Activated naive CD4-positive, alpha-beta T cell treated with anti-CD3 and anti-CD28 coated beads, Interleukin-2, amount 50 U/mL, for 72 hours (primary cell): ENCODE data around the gene CHGA. TPM values are rescaled to one million over a fixed set of nuclear protein-coding genes. Genes with fewer than 3 reads are reported as not detected.

Experiments used
- ATAC-seq, 2 donors: fragments of 150-1000 bp; cut with Tn5 transposase; 2 replicates each; pipeline ENCODE4 v1.10.0; 2021; ENCODE audit warnings: mild to moderate bottlenecking in 2 of 2, moderate library complexity in 2 of 2
- DNase-seq, 2 donors: peaks; one replicate each; pipeline ENCODE4 v3.0.0; 2021 to 2022; ENCODE audit warnings: low spot score in 2 of 2
- H3K27ac Mint-ChIP-seq, 2 donors: one replicate each; pipeline ENCODE4 v1.8.0; 2022; ENCODE audit warnings: mild to moderate bottlenecking in 2 of 2, mixed read lengths in 2 of 2
- H3K36me3 Mint-ChIP-seq, 2 donors: one replicate each; pipeline ENCODE4 v1.8.0; 2022; ENCODE audit warnings: mixed read lengths in 2 of 2
- H3K9me3 Mint-ChIP-seq, 2 donors: one replicate each; pipeline ENCODE4 v1.8.0; 2022; ENCODE audit warnings: mixed read lengths in 2 of 2
- total RNA-seq, 2 donors: library from RNA; stranded (reverse); gene quantifications; one replicate each; pipeline ENCODE4 v1.2.3, GENCODE V29; 2022

CHGA gene
- total RNA-seq, 2 donors from 2014 or later: not detected

DNA sequence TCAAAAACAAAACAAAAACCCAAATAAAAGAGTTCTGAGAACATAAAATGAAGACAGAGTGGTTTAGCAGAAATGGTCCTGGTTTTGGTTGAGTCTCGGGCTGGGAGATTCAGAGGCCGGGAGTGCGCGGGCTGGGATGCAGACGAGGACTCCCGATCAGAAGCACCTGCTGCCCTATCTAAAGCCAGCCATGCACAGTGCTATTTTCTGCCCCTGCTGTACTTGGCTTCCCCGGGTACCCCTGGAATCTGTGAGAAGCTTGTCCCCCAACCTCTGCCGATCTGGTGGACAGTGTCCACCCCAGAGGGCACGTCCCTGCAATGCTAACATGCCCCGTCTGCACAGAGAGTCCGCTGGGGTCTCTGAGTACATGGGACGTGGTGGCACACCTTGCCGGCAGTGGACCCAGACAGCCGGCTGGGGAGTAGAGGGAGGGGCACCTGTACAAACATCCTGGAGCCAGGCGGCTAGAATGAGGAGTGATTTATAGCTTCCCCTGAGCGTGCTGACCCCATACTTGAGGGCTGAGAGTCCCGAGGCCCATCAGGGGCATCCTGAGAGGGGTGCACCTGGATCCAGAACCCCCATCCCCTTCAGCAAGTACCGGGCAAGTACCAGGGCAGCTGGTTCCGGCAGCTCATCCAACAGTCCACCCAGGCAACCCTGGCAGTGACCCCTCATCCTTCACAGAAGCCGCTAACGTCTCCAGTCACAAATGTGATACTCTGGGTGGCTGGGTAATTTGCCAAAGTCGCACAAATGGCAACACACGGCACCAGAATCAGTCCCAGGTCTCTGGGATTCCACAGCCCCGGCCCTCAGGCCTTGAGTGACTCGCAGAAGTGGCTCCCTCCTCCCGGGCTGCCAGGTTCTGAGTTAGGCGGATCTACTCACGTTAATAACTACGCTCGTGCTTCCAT is 37.1 kb downstream of the CHGA start:
- no peak for DNase-seq

GRCh38 chr14:92960706-92961566 is 38.0 kb downstream of the CHGA start:
- DNase-seq (no peak), ATAC-seq (no peak)
- H3K36me3 Mint-ChIP-seq: no peaks in the 10 kb centered on the region
- no peaks in the 10 kb centered on the region for H3K9me3 Mint-ChIP-seq
- peak overlapping the region in 1 of 2 donors; percentile 31 for H3K27ac Mint-ChIP-seq

More for the DNA sequence above, 37.1 kb downstream of the CHGA start:
- ATAC-seq: no peak
- H3K9me3 Mint-ChIP-seq: no peaks in the 10 kb centered on the region
- no peaks in the 10 kb centered on the region for H3K36me3 Mint-ChIP-seq
- no peak overlapping the region for H3K27ac Mint-ChIP-seq

DNA sequence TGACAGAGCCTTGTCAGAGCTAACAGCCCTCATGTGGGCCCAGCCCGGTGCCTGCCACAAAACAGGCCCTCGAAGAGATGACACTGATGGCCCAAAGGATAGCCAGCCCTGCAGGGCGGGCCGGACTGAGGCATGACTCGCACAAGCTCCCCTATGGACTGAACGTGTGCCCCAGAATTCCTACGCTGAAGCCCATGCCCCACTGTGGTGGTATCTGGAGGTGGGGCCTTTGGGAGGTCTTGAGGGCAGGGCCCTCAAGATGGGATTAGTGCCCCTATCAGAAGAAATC is 38.6 kb downstream of the CHGA start:
- ATAC-seq (no peak), DNase-seq (no peak)
- peak overlapping the region in 1 of 2 donors; percentile 31 for H3K27ac Mint-ChIP-seq
- H3K9me3 Mint-ChIP-seq: no peaks in the 10 kb centered on the region
- no peaks in the 10 kb centered on the region for H3K36me3 Mint-ChIP-seq

DNA sequence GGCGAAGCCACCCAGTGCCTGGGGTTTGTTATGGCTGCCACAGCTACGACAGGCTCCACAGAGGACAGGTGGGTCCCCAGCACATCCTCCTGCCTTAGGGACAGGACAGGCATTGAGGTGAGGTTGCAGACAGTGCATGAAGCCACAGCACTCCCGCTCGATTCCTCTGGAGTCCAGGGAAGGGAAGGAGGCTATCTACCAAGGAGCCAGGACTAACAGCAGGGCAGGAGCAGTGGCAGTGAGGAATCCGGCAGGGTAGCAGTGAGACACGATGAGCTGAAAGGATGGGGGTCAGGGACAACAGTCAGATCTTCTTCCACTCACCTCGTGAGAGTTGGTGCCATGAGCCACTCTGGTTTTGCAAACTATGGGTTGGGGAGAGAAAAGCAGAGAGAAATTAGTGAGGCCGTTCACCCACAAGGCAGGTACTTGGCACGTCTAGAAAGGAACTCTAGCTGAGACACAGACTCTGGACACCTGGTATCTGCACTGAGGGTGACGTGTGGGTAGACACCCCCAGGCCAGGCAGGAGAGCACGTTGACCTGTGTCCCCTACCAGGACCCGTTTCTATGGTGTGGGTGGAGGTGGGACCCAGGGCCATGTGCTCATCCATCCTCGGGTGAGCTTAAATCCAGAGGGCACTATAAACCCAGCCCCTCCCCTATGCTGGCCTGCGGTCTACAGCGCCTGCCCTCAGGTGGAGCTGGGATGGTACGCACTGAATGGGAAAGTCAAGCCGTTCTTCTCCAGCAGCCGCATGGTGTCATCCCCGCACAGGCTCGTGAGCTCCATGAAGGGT is 39.3 kb downstream of the CHGA start:
- DNase-seq: no peak
- H3K9me3 Mint-ChIP-seq: no peaks in the 10 kb centered on the region
- ATAC-seq: no peak
- H3K36me3 Mint-ChIP-seq: peaks cover 0 to under 1% of the 10 kb centered on the region in 2 donors
- peak overlapping the region; percentile 31 to 81 for H3K27ac Mint-ChIP-seq

DNA sequence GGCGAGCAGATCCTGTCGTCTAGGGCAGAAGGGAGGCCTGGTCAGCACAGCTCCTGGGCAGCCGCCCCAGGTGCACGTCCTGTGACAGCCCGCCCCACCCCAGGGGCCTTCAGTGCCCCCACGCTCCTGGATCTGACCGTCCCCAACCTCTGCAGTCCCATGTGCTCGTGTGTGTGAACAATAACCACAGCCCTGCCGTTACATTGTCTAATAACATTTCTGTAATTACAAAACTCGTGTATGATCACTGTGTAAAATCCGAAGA is 39.8 kb downstream of the CHGA start:
- H3K36me3 Mint-ChIP-seq: peaks cover 0 to 5% of the 10 kb centered on the region in 2 donors
- peaks cover 0 to 5% of the 10 kb centered on the region in 2 donors for H3K9me3 Mint-ChIP-seq
- DNase-seq: no peak
- no peak overlapping the region for H3K27ac Mint-ChIP-seq
- ATAC-seq: no peak

GRCh38 chr14:92963301-92964123 is 40.6 kb downstream of the CHGA start:
- Mint-ChIP-seq H3K27ac (peak overlapping the region in 1 of 2 donors; percentile 73), H3K36me3 (peaks cover 0 to 6% of the 10 kb centered on the region in 2 donors), H3K9me3 (peaks cover 0 to 6% of the 10 kb centered on the region in 2 donors)
- DNase-seq: no peak
- ATAC-seq: no peak

- H3K9me3 Mint-ChIP-seq: peaks cover 0 to 6% of the 10 kb centered on the region in 2 donors
- no peak overlapping the region for H3K27ac Mint-ChIP-seq
- DNase-seq (no peak), ATAC-seq (no peak)
- H3K36me3 Mint-ChIP-seq: peaks cover 0 to 6% of the 10 kb centered on the region in 2 donors
Observed at GRCh38 chr14:92964124-92965109, 41.5 kb downstream of the CHGA start.

DNA sequence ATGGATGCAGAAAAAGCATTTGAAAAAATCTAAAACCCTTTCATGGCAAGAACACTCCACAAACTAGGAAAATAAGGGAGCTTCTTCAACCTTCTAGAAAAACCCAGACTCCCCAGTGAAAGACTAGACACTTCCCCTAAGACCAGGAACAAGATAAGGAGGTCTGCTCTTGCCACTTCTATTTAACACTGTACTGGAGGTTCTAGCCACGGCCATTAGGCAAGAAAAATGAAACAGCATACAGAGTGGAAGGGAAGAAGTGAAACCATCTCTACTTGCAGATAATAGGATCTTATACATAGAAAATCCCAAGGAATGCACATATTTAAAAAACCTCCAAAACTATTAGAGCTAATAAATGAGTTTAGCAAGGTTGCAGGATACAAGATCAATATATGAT is 42.3 kb downstream of the CHGA start:
- DNase-seq (no peak), ATAC-seq (no peak)
- peaks cover 0 to 6% of the 10 kb centered on the region in 2 donors for H3K9me3 Mint-ChIP-seq
- H3K27ac Mint-ChIP-seq: no peak overlapping the region
- H3K36me3 Mint-ChIP-seq: peaks cover 0 to 6% of the 10 kb centered on the region in 2 donors

- DNase-seq (no peak), ATAC-seq (no peak)
- Mint-ChIP-seq H3K27ac (no peak overlapping the region), H3K9me3 (peaks cover 0 to 6% of the 10 kb centered on the region in 2 donors), H3K36me3 (peaks cover 0 to 6% of the 10 kb centered on the region in 2 donors)
Observed at GRCh38 chr14:92967346-92967926, 44.5 kb downstream of the CHGA start.

GRCh38 chr14:92968291-92969020 is 45.5 kb downstream of the CHGA start:
- Mint-ChIP-seq H3K36me3 (peaks cover 0 to 13% of the 10 kb centered on the region in 2 donors), H3K27ac (peak overlapping the region in 1 of 2 donors; percentile 59), H3K9me3 (peaks cover 0 to 11% of the 10 kb centered on the region in 2 donors)
- ATAC-seq: no peak
- DNase-seq: no peak

DNA sequence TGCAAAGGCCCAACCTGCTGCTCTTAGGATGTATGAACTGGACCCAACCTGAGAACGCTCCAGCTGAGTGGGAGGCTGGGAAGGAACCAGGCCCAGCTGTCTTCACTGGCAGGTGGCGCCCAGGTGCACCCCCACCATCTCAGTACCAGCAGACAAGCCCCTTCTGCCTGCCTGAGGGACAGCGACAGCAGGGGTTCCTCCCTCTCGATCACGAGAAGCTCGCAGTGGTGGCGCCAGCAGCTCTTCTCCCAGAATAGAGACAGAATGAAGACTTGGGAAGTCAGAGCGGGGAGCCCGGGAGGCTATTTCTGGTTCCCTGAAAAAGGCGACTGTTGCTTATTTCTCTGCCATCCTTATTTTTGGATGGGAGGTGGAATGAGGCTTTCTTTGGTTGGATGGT is 46.5 kb downstream of the CHGA start:
- Mint-ChIP-seq H3K27ac (peak overlapping the region in 1 of 2 donors; percentile 36), H3K9me3 (peaks cover 0 to 11% of the 10 kb centered on the region in 2 donors), H3K36me3 (peaks cover 0 to 14% of the 10 kb centered on the region in 2 donors)
- ATAC-seq (no peak), DNase-seq (no peak)

GRCh38 chr14:92969871-92970270 is 46.9 kb downstream of the CHGA start:
- H3K27ac Mint-ChIP-seq: peak overlapping the region in 1 of 2 donors; percentile 36
- H3K36me3 Mint-ChIP-seq: peaks cover 0 to 14% of the 10 kb centered on the region in 2 donors
- ATAC-seq: no peak
- H3K9me3 Mint-ChIP-seq: peaks cover 0 to 11% of the 10 kb centered on the region in 2 donors
- no peak for DNase-seq

DNA sequence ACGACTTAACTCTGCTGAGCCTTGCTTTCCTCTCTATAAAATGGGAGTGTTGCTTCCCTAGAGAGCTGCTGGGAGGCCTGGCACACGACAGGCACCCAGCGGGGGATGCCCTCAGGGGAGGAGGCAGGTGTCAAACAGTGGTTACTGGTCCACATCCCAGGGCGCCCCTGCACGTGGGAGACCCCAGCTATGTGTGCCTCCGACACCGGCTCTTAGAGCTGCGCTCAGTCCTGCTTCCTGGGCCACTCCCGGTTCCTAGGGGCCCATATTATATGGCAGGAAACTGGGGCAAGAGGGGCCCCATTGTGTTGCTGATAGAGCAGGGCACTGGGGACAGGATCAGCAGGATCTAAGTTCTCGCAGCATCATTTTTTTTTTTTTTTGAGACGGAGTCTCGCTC is 47.3 kb downstream of the CHGA start:
- DNase-seq (no peak), ATAC-seq (no peak)
- Mint-ChIP-seq H3K9me3 (peaks cover 0 to 11% of the 10 kb centered on the region in 2 donors), H3K27ac (no peak overlapping the region), H3K36me3 (peaks cover 0 to 14% of the 10 kb centered on the region in 2 donors)

DNA sequence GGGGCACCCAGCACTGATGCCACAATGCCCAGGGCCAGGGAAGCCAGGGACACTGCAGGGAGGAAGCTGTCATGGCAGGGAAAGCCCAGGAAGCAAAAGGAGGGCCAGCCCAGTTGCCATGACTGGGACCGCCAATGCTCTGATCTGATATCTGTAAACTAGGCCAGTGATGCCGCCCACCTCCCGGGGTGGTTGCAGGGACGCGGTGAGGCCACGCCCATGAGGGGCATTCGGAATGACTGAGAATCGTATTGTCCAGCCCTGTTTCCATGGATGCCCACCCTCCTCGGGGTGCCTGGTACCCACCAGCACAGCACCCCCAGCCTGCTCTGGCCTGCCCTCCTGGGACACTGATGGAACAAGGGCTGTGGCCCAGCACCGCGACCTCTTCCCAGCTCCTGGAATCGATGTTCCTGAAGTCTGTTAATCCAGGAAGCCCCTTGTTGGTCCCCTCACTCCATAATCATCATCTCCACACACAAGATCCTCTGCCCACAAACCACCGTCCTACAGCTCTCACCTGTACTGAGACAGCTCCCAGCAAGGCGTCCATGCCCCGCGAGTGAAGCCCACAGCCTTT is 48.7 kb downstream of the CHGA start:
- H3K27ac Mint-ChIP-seq: peak overlapping the region in 1 of 2 donors; percentile 73
- DNase-seq (no peak), ATAC-seq (no peak)
- H3K36me3 Mint-ChIP-seq: peaks cover 9 to 28% of the 10 kb centered on the region in 2 donors
- peaks cover 0 to 20% of the 10 kb centered on the region in 2 donors for H3K9me3 Mint-ChIP-seq
